Muscle layer of duodenum (tissue), 2 donors: ENCODE data around the gene IL4R.

Experiments used
- H3K27ac ChIP-seq: one replicate; pipeline ENCODE4 v1.7.0; 2013; ENCODE audit warnings: mild to moderate bottlenecking, low read length
- H3K27me3 ChIP-seq: one replicate; pipeline ENCODE4 v1.7.0; 2013; ENCODE audit warnings: low read depth, mild to moderate bottlenecking, control low read depth, low read length
- H3K36me3 ChIP-seq, 2 donors: one replicate each; pipeline ENCODE4 v1.7.0; 2013; ENCODE audit warnings: low read length in 2 of 2, control low read depth in 1 of 2, mild to moderate bottlenecking in 1 of 2; ENCODE audit not compliant: insufficient read depth in 2 of 2, control insufficient read depth in 1 of 2
- H3K4me1 ChIP-seq, 2 donors: one replicate each; pipeline ENCODE4 v1.7.0; 2013; ENCODE audit warnings: low read length in 2 of 2, mild to moderate bottlenecking in 2 of 2, control low read depth in 1 of 2, moderate library complexity in 1 of 2; ENCODE audit not compliant: insufficient read depth in 2 of 2, control insufficient read depth in 1 of 2
- H3K4me3 ChIP-seq, 2 donors: one replicate each; pipeline ENCODE4 v1.7.0; 2013; ENCODE audit warnings: low read length in 2 of 2, low read depth in 1 of 2, mild to moderate bottlenecking in 1 of 2
- H3K9me3 ChIP-seq, 2 donors: one replicate each; pipeline ENCODE4 v1.7.0; 2013; ENCODE audit warnings: low read length in 2 of 2, control low read depth in 1 of 2, mild to moderate bottlenecking in 1 of 2; ENCODE audit not compliant: control insufficient read depth in 1 of 2
- donor health status: healthy.

The IL4R gene

GRCh38 chr16:27308792-27309191 lies 5.0 kb upstream of the IL4R start:
- Histone ChIP-seq H3K27ac (no peak overlapping the region), H3K4me3 (no peak overlapping the region), H3K4me1 (no peaks in the 10 kb centered on the region), H3K27me3 (no peaks in the 10 kb centered on the region), H3K36me3 (no peaks in the 10 kb centered on the region), H3K9me3 (no peaks in the 10 kb centered on the region)

GRCh38 chr16:27310576-27311447 lies 3.0 kb upstream of the IL4R start:
- Histone ChIP-seq H3K27me3 (no peaks in the 10 kb centered on the region), H3K36me3 (no peaks in the 10 kb centered on the region), H3K9me3 (no peaks in the 10 kb centered on the region), H3K4me1 (peaks cover 0 to 7% of the 10 kb centered on the region in 2 donors), H3K27ac (no peak overlapping the region), H3K4me3 (no peak overlapping the region)

- no peaks in the 10 kb centered on the region for H3K27me3 ChIP-seq
- H3K36me3 ChIP-seq: no peaks in the 10 kb centered on the region
- H3K9me3 ChIP-seq: no peaks in the 10 kb centered on the region
- H3K27ac ChIP-seq: no peak overlapping the region
- peaks cover under 1 to 11% of the 10 kb centered on the region in 2 donors for H3K4me1 ChIP-seq
- no peak overlapping the region for H3K4me3 ChIP-seq
Measured at GRCh38 chr16:27311448-27311830, 2.3 kb upstream of the IL4R start.

- no peaks in the 10 kb centered on the region for H3K36me3 ChIP-seq
- H3K4me3 ChIP-seq: no peak overlapping the region
- peaks cover 4 to 16% of the 10 kb centered on the region in 2 donors for H3K4me1 ChIP-seq
- no peaks in the 10 kb centered on the region for H3K9me3 ChIP-seq
- H3K27me3 ChIP-seq: no peaks in the 10 kb centered on the region
- no peak overlapping the region for H3K27ac ChIP-seq
Measured at GRCh38 chr16:27311897-27312303, 1.9 kb upstream of the IL4R start.

- Histone ChIP-seq H3K36me3 (no peaks in the 10 kb centered on the region), H3K27ac (peak overlapping the region; percentile 77), H3K4me3 (peak overlapping the region; percentile 69 to 86), H3K9me3 (no peaks in the 10 kb centered on the region), H3K27me3 (no peaks in the 10 kb centered on the region), H3K4me1 (peaks cover 11 to 23% of the 10 kb centered on the region in 2 donors)
Measured at GRCh38 chr16:27312580-27313421, 973 bp upstream of the IL4R start.

- Histone ChIP-seq H3K4me3 (peak overlapping the region; percentile 71 to 86), H3K4me1 (peaks cover 16 to 32% of the 10 kb centered on the region in 2 donors), H3K27ac (peak overlapping the region; percentile 96), H3K9me3 (no peaks in the 10 kb centered on the region), H3K27me3 (no peaks in the 10 kb centered on the region), H3K36me3 (no peaks in the 10 kb centered on the region)
Measured at GRCh38 chr16:27314161-27314723, 468 bp downstream of the IL4R start.

GRCh38 chr16:27314986-27315332 lies 1.2 kb downstream of the IL4R start:
- Histone ChIP-seq H3K36me3 (no peaks in the 10 kb centered on the region), H3K4me1 (peaks cover 16 to 37% of the 10 kb centered on the region in 2 donors), H3K27ac (peak overlapping the region; percentile 89), H3K9me3 (no peaks in the 10 kb centered on the region), H3K27me3 (no peaks in the 10 kb centered on the region), H3K4me3 (peak overlapping the region; percentile 71 to 86)

- peak overlapping the region; percentile 89 for H3K27ac ChIP-seq
- H3K36me3 ChIP-seq: no peaks in the 10 kb centered on the region
- no peaks in the 10 kb centered on the region for H3K27me3 ChIP-seq
- H3K4me3 ChIP-seq: peak overlapping the region; percentile 71 to 86
- no peaks in the 10 kb centered on the region for H3K9me3 ChIP-seq
- peaks cover 16 to 37% of the 10 kb centered on the region in 2 donors for H3K4me1 ChIP-seq
Measured at GRCh38 chr16:27315333-27316037, 1.7 kb downstream of the IL4R start.

GRCh38 chr16:27316038-27316680 lies 2.4 kb downstream of the IL4R start:
- Histone ChIP-seq H3K4me1 (peaks cover 16 to 37% of the 10 kb centered on the region in 2 donors), H3K27ac (peak overlapping the region; percentile 89), H3K4me3 (peak overlapping the region; percentile 71 to 86), H3K9me3 (no peaks in the 10 kb centered on the region), H3K27me3 (no peaks in the 10 kb centered on the region), H3K36me3 (no peaks in the 10 kb centered on the region)

GRCh38 chr16:27317320-27317719 lies 3.5 kb downstream of the IL4R start:
- Histone ChIP-seq H3K27ac (peak overlapping the region; percentile 89), H3K4me1 (peaks cover 16 to 42% of the 10 kb centered on the region in 2 donors), H3K36me3 (no peaks in the 10 kb centered on the region), H3K9me3 (no peaks in the 10 kb centered on the region), H3K4me3 (peak overlapping the region; percentile 19 to 46), H3K27me3 (no peaks in the 10 kb centered on the region)
